HepG2 (cell line): ENCODE data around the gene TIAM1. TPM values are rescaled to one million over a fixed set of nuclear protein-coding genes. Genes with fewer than 3 reads are reported as not detected.

ENCODE experiments used
- ATAC-seq: fragments of 200-7000 bp; cut with Tn5 transposase; 3 replicates; pipeline ENCODE4 v1.9.1; 2020; ENCODE audit warnings: mild to moderate bottlenecking, moderate library complexity
- BruUV-seq: library from RNA; stranded (reverse); fragments of 400-500 nt; replicated peaks from 2 replicates; lab custom pipeline; 2021; lab: Mats Ljungman, UMichigan
- CTCF ChIA-PET: fragments of 300-600 bp; formaldehyde crosslinking; extraction: SDS; loops from one replicate; lab custom pipeline; 2021; ENCODE audit warnings: low total read pairs, inconsistent platforms, low intra/inter-chr PET ratio; lab: Yijun Ruan, JAX
- POLR2A ChIA-PET: fragments of 350-600 bp; sonication (Branson Sonifier 250); formaldehyde crosslinking; loops from one replicate; lab custom pipeline; 2020; ENCODE audit warnings: antibody characterized with exemption, inconsistent platforms; lab: Yijun Ruan, JAX
- DNase-seq: peaks from one replicate; pipeline ENCODE4 v3.0.0-alpha.2; 2015; ENCODE audit warnings: low spot score
- FAIRE-seq: peaks from 3 replicates; lab custom pipeline; 2011; peaks lifted over from hg19 to GRCh38; lab: Jason Lieb, UNC
- H2AFZ ChIP-seq: one replicate; pipeline ENCODE4 v1.6.1; 2011; ENCODE audit warnings: low read length, inconsistent platforms
- H3K27ac ChIP-seq: fragments of 300-600 bp; 3 replicates; pipeline ENCODE4 v1.8.0; 2011; ENCODE audit warnings: mixed run types, mild to moderate bottlenecking, mixed read lengths, low read length, inconsistent platforms; ENCODE audit not compliant: insufficient read depth; ENCODE audit errors: extremely low read length
- H3K27me3 ChIP-seq, 2 experiments: fragments of 200-600 bp in 1 of 2; 2 replicates in 1 of 2; 3 replicates in 1 of 2; pipeline versions ENCODE4 v1.6.0 to v1.8.0; 2011; ENCODE audit warnings: low read length in 2 of 2, mild to moderate bottlenecking in 2 of 2, moderate library complexity in 2 of 2, inconsistent platforms in 1 of 2; ENCODE audit not compliant: insufficient read depth in 2 of 2, control insufficient read depth in 1 of 2
- H3K36me3 ChIP-seq, 2 experiments: fragments of 200-600 bp in 1 of 2; replicated peaks in 1 of 2; 2 replicates in 1 of 2; 3 replicates in 1 of 2; pipeline versions ENCODE4 v1.5.1 to v1.8.0; 2011; ENCODE audit warnings: low read length in 2 of 2, inconsistent platforms in 1 of 2; ENCODE audit not compliant: insufficient read depth in 2 of 2, control insufficient read depth in 1 of 2
- H3K4me1 ChIP-seq: 2 replicates; pipeline ENCODE4 v1.5.1; 2012; ENCODE audit warnings: low read length, inconsistent platforms; ENCODE audit not compliant: insufficient read depth
- H3K4me2 ChIP-seq: 2 replicates; pipeline ENCODE4 v1.6.0; 2011; ENCODE audit warnings: low read depth, low read length, inconsistent platforms
- H3K4me3 ChIP-seq, 3 experiments: fragments of 200-600 bp in 1 of 3; sonication (generic), shearing (Covaris generic) in 1 of 3; replicated peaks in 1 of 3; 2 replicates each; pipeline ENCODE4 v1.5.1; 2011 to 2016; ENCODE audit warnings: low read length in 3 of 3, inconsistent platforms in 2 of 3, low read depth in 2 of 3, mild to moderate bottlenecking in 2 of 3, control low read depth in 1 of 3, mixed read lengths in 1 of 3; ENCODE audit not compliant: insufficient read depth in 1 of 3
- H3K79me2 ChIP-seq: one replicate; pipeline ENCODE4 v1.6.1; 2011; ENCODE audit warnings: low read length, inconsistent platforms; ENCODE audit not compliant: insufficient read depth
- H3K9ac ChIP-seq: 2 replicates; pipeline ENCODE4 v1.6.0; 2011; ENCODE audit warnings: mild to moderate bottlenecking, low read depth, low read length, inconsistent platforms; ENCODE audit not compliant: insufficient read depth
- H3K9me3 ChIP-seq: 2 replicates; pipeline ENCODE4 v1.5.1; 2012; ENCODE audit warnings: mild to moderate bottlenecking, low read length
- H4K20me1 ChIP-seq: 2 replicates; pipeline ENCODE4 v1.6.0; 2011; ENCODE audit warnings: inconsistent platforms, mild to moderate bottlenecking, low read length, moderate library complexity; ENCODE audit not compliant: insufficient read depth
- ELF3 ChIP-seq: IDR thresholded peaks from 2 replicates; pipeline ENCODE4 v1.6.1; 2016; ENCODE audit warnings: missing genetic modification reagents, missing compliant biosample characterization
- ISX ChIP-seq: sonication (generic); formaldehyde crosslinking; conservative IDR thresholded peaks from 2 replicates; pipeline ENCODE4 v1.5.0; 2020; ENCODE audit warnings: missing genetic modification reagents
- NAIF1 ChIP-seq: sonication (generic); formaldehyde crosslinking; IDR thresholded peaks from 2 replicates; pipeline ENCODE4 v1.5.0; 2020; ENCODE audit warnings: mild to moderate bottlenecking, missing genetic modification reagents, borderline replicate concordance
- REL ChIP-seq: sonication (generic); formaldehyde crosslinking; conservative IDR thresholded peaks from 2 replicates; pipeline ENCODE4 v1.8.0; 2022; ENCODE audit warnings: mild to moderate bottlenecking, missing genetic modification reagents, moderate library complexity
- SIX4 ChIP-seq: sonication (generic); formaldehyde crosslinking; IDR thresholded peaks from 2 replicates; pipeline ENCODE4 v1.4.0; 2020; ENCODE audit warnings: missing genetic modification reagents
- SP2 ChIP-seq: sonication (generic); formaldehyde crosslinking; IDR thresholded peaks from 2 replicates; pipeline ENCODE4 v1.5.1; 2020; ENCODE audit warnings: mild to moderate bottlenecking, missing genetic modification reagents
- TAF15 ChIP-seq: fragments of 200-400 bp; formaldehyde crosslinking; IDR thresholded peaks from one replicate; pipeline ENCODE4 v1.6.1; 2018; ENCODE audit warnings: mild to moderate bottlenecking, low read depth, low read length; ENCODE audit not compliant: poor library complexity, severe bottlenecking
- ZBTB7A ChIP-seq: sonication (generic); formaldehyde crosslinking; IDR thresholded peaks from 2 replicates; pipeline ENCODE4 v1.8.0; 2022; ENCODE audit warnings: mild to moderate bottlenecking, missing genetic modification reagents
- ZFP82 ChIP-seq: sonication (generic); formaldehyde crosslinking; IDR thresholded peaks from 2 replicates; pipeline ENCODE4 v1.5.1; 2020; ENCODE audit warnings: mild to moderate bottlenecking, missing genetic modification reagents, borderline replicate concordance
- ZNF33B ChIP-seq: sonication (generic); formaldehyde crosslinking; IDR thresholded peaks from 2 replicates; pipeline ENCODE4 v1.5.1; 2020; ENCODE audit warnings: mild to moderate bottlenecking, missing genetic modification reagents
- ZNF354B ChIP-seq: sonication (generic); formaldehyde crosslinking; IDR thresholded peaks from 2 replicates; pipeline ENCODE4 v1.8.0; 2022; ENCODE audit warnings: mild to moderate bottlenecking, missing genetic modification reagents
- ZNF720 ChIP-seq: sonication (generic); formaldehyde crosslinking; IDR thresholded peaks from 2 replicates; pipeline ENCODE4 v1.4.0; 2020; ENCODE audit warnings: missing genetic modification reagents
- WGBS: methylation state at CpG from one replicate; pipeline ENCODE4 v1.1.6; 2017; ENCODE audit warnings: low lambda C conversion rate; 5-methylcytosine and 5-hydroxymethylcytosine counted together
- in situ Hi-C: cut with HindIII; loops from 2 replicates; pipeline ENCODE4 v1.10.0; 2017; ENCODE audit warnings: low pct_unique_long_range_greater_than_20kb; ENCODE audit not compliant: extremely low pct_ligation_motif_present
- intact Hi-C: fragments of 100-400 bp; cut with micrococcal nuclease; formaldehyde crosslinking; loops from one replicate; pipeline ENCODE4 v1.10.0; 2022; ENCODE audit not compliant: unreplicated experiment
- polyA plus RNA-seq, 8 experiments: library from polyadenylated mRNA; depleted of rRNA in 3 of 8; stranded (reverse) in 7 of 8; unstranded in 1 of 8; fragments of >200 nt; fragmentation: Illumina TruSeq in 4 of 8; extraction: Trizol in 4 of 8; gene quantifications; 2 replicates each; pipeline versions ENCODE4 v1.2.1 to v1.2.3, GENCODE V29; 2011 to 2016; ENCODE audit warnings: low read depth in 4 of 8, missing spikeins in 1 of 8, mixed read lengths in 1 of 8; ENCODE audit not compliant: insufficient read depth in 1 of 8
- total RNA-seq, 5 experiments: library from RNA; depleted of rRNA; stranded (reverse); fragments of >200 nt; fragmentation: Illumina TruSeq; extraction: Trizol; gene quantifications; 2 replicates each; pipeline ENCODE4 v1.2.3, GENCODE V29; 2016; ENCODE audit warnings: low read depth in 1 of 5
- TF ChIP-seq, protein P1 (sequence below), 2 experiments: fragments of 450-650 bp in 1 of 2; sonication (generic) in 1 of 2; formaldehyde crosslinking; IDR thresholded peaks; 2 replicates each; pipeline versions ENCODE4 v1.5.0 to v1.8.0; 2020 to 2022; ENCODE audit warnings: mild to moderate bottlenecking in 1 of 2, missing genetic modification reagents in 1 of 2
- TF ChIP-seq, protein P2 (sequence below): sonication (generic); formaldehyde crosslinking; conservative IDR thresholded peaks from 2 replicates; pipeline ENCODE4 v1.4.0; 2020; ENCODE audit warnings: missing genetic modification reagents
- TF ChIP-seq, protein P3 (sequence below): sonication (generic); formaldehyde crosslinking; IDR thresholded peaks from 2 replicates; pipeline ENCODE4 v1.4.0; 2020; ENCODE audit warnings: missing genetic modification reagents

The TIAM1 gene
- total and polyA plus RNA-seq, 2 of the 13 experiments (the other 11 are each of a cell fraction or from before 2014, with no cell fraction given): 0.13 to 0.24 TPM

DNA sequence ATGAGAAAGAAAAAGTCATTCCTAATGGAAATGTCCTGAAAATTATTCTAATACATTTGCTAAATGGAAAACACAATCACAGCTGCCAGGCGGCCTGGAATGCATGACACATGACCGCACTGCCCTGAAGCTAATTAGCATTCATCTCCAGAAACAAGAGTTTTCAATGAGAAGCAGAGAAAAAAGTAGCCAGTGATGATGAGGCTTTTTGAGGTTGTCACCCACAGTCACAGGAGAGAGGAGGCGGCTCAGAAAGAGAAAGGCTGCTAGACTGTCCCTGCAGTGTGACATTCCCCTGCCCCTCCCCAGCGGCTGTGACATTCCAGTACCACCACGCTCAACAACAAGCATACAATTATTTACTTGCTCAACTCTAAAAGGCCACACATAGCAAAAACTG, 182.9 kb downstream of the TIAM1 start (continued):
- TF ChIP-seq ZBTB7A (no peak), TAF15 (no peak), ELF3 (no peak), ZNF354B (CRISPR knock-in tag) (no peak), REL (CRISPR knock-in tag) (no peak), SIX4 (CRISPR knock-in tag) (no peak), SP2 (no peak), ZNF720 (CRISPR knock-in tag) (no peak), ZNF33B (CRISPR knock-in tag) (no peak)
- TF ChIP-seq, all 625 proteins: peak for 0

DNA sequence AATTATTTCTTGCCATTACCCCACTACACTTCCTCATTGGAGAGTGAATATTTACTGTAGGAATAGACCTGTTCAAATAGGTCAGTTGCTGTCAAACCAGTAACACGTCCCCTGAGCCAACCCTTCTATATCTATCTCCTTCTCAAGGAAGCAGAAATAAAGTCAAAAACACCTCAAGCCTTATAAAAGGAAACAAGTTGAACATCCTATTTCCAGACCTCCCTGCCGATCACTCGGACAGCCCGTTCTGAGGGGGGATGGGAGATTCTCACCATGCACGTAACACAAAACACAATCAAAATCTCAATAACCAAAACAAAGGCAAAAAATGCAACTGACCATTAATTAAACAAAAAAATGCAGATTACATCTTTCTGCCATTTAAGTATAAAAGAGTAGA, 184.3 kb downstream of the TIAM1 start:
- CTCF ChIA-PET: no interaction called here
- POLR2A ChIA-PET: no interaction called here
- no TSS peak for BruUV-seq
- ATAC-seq (no peak), FAIRE-seq (no peak), DNase-seq (no peak)
- TF ChIP-seq, protein P1, sequence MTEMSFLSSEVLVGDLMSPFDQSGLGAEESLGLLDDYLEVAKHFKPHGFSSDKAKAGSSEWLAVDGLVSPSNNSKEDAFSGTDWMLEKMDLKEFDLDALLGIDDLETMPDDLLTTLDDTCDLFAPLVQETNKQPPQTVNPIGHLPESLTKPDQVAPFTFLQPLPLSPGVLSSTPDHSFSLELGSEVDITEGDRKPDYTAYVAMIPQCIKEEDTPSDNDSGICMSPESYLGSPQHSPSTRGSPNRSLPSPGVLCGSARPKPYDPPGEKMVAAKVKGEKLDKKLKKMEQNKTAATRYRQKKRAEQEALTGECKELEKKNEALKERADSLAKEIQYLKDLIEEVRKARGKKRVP (CRISPR knock-in tag; IDR thresholded peaks at IDR 0.05): no peak
- TF ChIP-seq ZFP82 (no peak), NAIF1 (CRISPR knock-in tag) (no peak), ISX (CRISPR knock-in tag) (no peak)
- TF ChIP-seq, protein P2, sequence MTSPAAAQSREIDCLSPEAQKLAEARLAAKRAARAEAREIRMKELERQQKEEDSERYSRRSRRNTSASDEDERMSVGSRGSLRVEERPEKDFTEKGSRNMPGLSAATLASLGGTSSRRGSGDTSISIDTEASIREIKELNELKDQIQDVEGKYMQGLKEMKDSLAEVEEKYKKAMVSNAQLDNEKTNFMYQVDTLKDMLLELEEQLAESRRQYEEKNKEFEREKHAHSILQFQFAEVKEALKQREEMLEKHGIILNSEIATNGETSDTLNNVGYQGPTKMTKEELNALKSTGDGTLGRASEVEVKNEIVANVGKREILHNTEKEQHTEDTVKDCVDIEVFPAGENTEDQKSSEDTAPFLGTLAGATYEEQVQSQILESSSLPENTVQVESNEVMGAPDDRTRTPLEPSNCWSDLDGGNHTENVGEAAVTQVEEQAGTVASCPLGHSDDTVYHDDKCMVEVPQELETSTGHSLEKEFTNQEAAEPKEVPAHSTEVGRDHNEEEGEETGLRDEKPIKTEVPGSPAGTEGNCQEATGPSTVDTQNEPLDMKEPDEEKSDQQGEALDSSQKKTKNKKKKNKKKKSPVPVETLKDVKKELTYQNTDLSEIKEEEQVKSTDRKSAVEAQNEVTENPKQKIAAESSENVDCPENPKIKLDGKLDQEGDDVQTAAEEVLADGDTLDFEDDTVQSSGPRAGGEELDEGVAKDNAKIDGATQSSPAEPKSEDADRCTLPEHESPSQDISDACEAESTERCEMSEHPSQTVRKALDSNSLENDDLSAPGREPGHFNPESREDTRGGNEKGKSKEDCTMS (CRISPR knock-in tag): no peak
- TF ChIP-seq, protein P3, sequence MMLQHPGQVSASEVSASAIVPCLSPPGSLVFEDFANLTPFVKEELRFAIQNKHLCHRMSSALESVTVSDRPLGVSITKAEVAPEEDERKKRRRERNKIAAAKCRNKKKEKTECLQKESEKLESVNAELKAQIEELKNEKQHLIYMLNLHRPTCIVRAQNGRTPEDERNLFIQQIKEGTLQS (CRISPR knock-in tag): no peak
- WGBS: 68% methylated on average over 5 of the region's 5 CpGs
- Histone ChIP-seq H3K79me2 (no peaks in the 10 kb centered on the region), H3K4me3 (no peak overlapping the region), H4K20me1 (no peaks in the 10 kb centered on the region), H3K36me3 (no peaks in the 10 kb centered on the region), H3K27me3 (no peaks in the 10 kb centered on the region; a peak in 1 of 5 replicates), H3K9ac (no peak overlapping the region), H3K4me1 (no peaks in the 10 kb centered on the region), H3K4me2 (no peak overlapping the region), H3K9me3 (peaks cover 33% of the 10 kb centered on the region), H2AFZ (no peak overlapping the region), H3K27ac (no peak overlapping the region)
- in situ Hi-C loops: no loop called here
- intact Hi-C loops: no loop called here
